Epidermal melanocyte (primary cell): ENCODE measurements around the gene S1PR2.
"Not testable (repeated sequence)": the region's sequence is repeated elsewhere in the genome, so short reads cannot be mapped to it uniquely, and the experiment has no call there.

ENCODE experiments used
- DNase-seq: peaks from one replicate; pipeline ENCODE4 v3.0.0; 2011; ENCODE audit warnings: low spot score; ENCODE audit not compliant: insufficient read length

Gene S1PR2

GRCh38 chr19:10226021-10226375, 5.1 kb downstream of the S1PR2 start:
- no peak for DNase-seq

- no peak for DNase-seq
These were observed 6.8 kb downstream of the S1PR2 start for GRCh38 chr19:10224337-10224736.

- no peak for DNase-seq
These were observed 7.5 kb downstream of the S1PR2 start for GRCh38 chr19:10223488-10224213.

- no peak for DNase-seq
These were observed 8.8 kb downstream of the S1PR2 start for GRCh38 chr19:10222201-10222890.

- DNase-seq: no peak
These were observed 10.4 kb downstream of the S1PR2 start for GRCh38 chr19:10220695-10221094.

GRCh38 chr19:10219678-10220077, 11.5 kb downstream of the S1PR2 start:
- no peak for DNase-seq

- DNase-seq: no peak
These were observed 14.0 kb downstream of the S1PR2 start for GRCh38 chr19:10217085-10217484.

- no peak for DNase-seq
These were observed 16.3 kb downstream of the S1PR2 start for GRCh38 chr19:10214784-10215183.

GRCh38 chr19:10211691-10212090, 19.4 kb downstream of the S1PR2 start:
- no peak for DNase-seq

GRCh38 chr19:10211061-10211460, 20.1 kb downstream of the S1PR2 start:
- DNase-seq: no peak

GRCh38 chr19:10209315-10209714, 21.8 kb downstream of the S1PR2 start:
- DNase-seq: no peak

GRCh38 chr19:10207026-10207425, 24.1 kb downstream of the S1PR2 start:
- no peak for DNase-seq

GRCh38 chr19:10206226-10206885, 24.8 kb downstream of the S1PR2 start:
- DNase-seq: no peak

GRCh38 chr19:10205636-10206035, 25.5 kb downstream of the S1PR2 start:
- no peak for DNase-seq

- no peak for DNase-seq
These were observed 27.4 kb downstream of the S1PR2 start for GRCh38 chr19:10203686-10204085.

GRCh38 chr19:10201176-10201575, 30.0 kb downstream of the S1PR2 start:
- no peak for DNase-seq

- not testable (repeated sequence) for DNase-seq
These were observed 31.0 kb downstream of the S1PR2 start for GRCh38 chr19:10200101-10200500.

- DNase-seq: not testable (repeated sequence)
These were observed 32.1 kb downstream of the S1PR2 start for GRCh38 chr19:10198889-10199644.

- no peak for DNase-seq
These were observed 36.0 kb downstream of the S1PR2 start for GRCh38 chr19:10195199-10195519.

- DNase-seq: peak; percentile 99
These were observed 36.5 kb downstream of the S1PR2 start, which contains the start of gene DNMT1 for GRCh38 chr19:10194500-10195198. Gene DNMT1 (minus strand): TSS chr19:10194953. CDS start chr19:10194899, 54 bp downstream.

- no peak for DNase-seq
These were observed 37.2 kb downstream of the S1PR2 start for GRCh38 chr19:10193790-10194499.
